Mammary epithelial cell (primary cell): ENCODE data around the gene KCNA2.

Experiments
- EZH2 ChIP-seq: IDR thresholded peaks from 2 replicates; pipeline ENCODE4 v1.6.1; 2012; ENCODE audit warnings: low read length, inconsistent platforms, borderline replicate concordance
- TF ChIP-seq, protein P1 (sequence below), 2 donors: IDR thresholded peaks in 1 of 2; conservative IDR thresholded peaks in 1 of 2; 2 replicates each; pipeline ENCODE4 v1.5.1; 2011 to 2012; ENCODE audit warnings: inconsistent platforms in 2 of 2, low read length in 2 of 2, mild to moderate bottlenecking in 2 of 2, control low read depth in 1 of 2, low read depth in 1 of 2; ENCODE audit not compliant: insufficient read depth in 1 of 2; ENCODE audit errors: extremely low read depth in 1 of 2

DNA sequence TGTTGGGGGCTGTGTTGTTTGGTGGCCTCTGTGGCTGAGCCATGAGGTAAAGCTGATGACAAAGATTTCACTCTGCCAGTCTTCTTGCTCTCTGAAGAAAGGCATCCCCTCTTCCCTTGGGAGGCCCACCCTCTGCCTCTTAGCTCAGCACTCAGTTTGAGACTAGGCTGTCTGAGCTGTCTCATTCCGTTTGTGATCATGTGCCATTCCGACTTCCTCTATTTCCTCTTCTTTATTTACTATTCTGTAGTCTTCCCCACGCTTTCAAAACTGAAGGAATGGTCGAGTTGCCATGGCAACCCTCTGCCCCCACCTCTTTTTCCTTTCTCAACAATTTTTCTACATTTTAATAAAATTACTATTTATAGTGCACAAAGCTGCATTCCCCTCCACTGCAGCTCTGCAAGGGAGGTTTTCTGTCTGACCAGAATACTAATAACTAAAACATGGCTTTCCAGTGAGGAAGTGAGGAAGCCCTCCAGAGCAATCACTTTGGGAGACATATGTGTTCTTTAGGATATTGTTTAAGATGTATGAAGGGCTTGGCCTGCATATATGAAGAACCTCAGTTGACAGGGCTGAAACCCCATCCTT is 37.8 kb upstream of the KCNA2 start:
- TF ChIP-seq, protein P1, sequence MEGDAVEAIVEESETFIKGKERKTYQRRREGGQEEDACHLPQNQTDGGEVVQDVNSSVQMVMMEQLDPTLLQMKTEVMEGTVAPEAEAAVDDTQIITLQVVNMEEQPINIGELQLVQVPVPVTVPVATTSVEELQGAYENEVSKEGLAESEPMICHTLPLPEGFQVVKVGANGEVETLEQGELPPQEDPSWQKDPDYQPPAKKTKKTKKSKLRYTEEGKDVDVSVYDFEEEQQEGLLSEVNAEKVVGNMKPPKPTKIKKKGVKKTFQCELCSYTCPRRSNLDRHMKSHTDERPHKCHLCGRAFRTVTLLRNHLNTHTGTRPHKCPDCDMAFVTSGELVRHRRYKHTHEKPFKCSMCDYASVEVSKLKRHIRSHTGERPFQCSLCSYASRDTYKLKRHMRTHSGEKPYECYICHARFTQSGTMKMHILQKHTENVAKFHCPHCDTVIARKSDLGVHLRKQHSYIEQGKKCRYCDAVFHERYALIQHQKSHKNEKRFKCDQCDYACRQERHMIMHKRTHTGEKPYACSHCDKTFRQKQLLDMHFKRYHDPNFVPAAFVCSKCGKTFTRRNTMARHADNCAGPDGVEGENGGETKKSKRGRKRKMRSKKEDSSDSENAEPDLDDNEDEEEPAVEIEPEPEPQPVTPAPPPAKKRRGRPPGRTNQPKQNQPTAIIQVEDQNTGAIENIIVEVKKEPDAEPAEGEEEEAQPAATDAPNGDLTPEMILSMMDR (conservative IDR thresholded peaks at IDR 0.05 in 1 of 2, IDR thresholded peaks at IDR 0.05 in 1 of 2; ENCODE audit: extremely low read depth in 1 of 2, insufficient read depth in 1 of 2, low read depth in 1 of 2, low read length in 2 of 2): no peak
- TF ChIP-seq EZH2: no peak
